Measurements from ENCODE around the gene ARMC8. TPM values are rescaled to one million over a fixed set of nuclear protein-coding genes. Genes with fewer than 3 reads are reported as not detected.

The ARMC8 gene
- total RNA-seq, 1 experiment from 2014 or later = 30.2 TPM

GRCh38 chr3:138308783-138309182 lies 121.7 kb downstream of the ARMC8 start:
- no peak for DNase-seq
- H3K36me3 ChIP-seq = no peaks in the 10 kb centered on the region
- H3K9me3 ChIP-seq = peaks cover 43% of the 10 kb centered on the region
- peaks cover 12% of the 10 kb centered on the region for H3K27me3 ChIP-seq
- no peak overlapping the region for H3K4me3 ChIP-seq

GRCh38 chr3:138310494-138310893 lies 123.4 kb downstream of the ARMC8 start:
- DNase-seq = no peak
- H3K36me3 ChIP-seq = no peaks in the 10 kb centered on the region
- no peak overlapping the region for H3K4me3 ChIP-seq
- H3K27me3 ChIP-seq = peaks cover 12% of the 10 kb centered on the region
- H3K9me3 ChIP-seq = peaks cover 43% of the 10 kb centered on the region

GRCh38 chr3:138314751-138315150 lies 127.7 kb downstream of the ARMC8 start:
- Histone ChIP-seq H3K36me3 (no peaks in the 10 kb centered on the region), H3K9me3 (peaks cover 23% of the 10 kb centered on the region), H3K4me3 (no peak overlapping the region), H3K27me3 (peaks cover 12% of the 10 kb centered on the region)
- no peak for DNase-seq

- Histone ChIP-seq H3K9me3 (no peaks in the 10 kb centered on the region), H3K27me3 (no peaks in the 10 kb centered on the region), H3K36me3 (no peaks in the 10 kb centered on the region), H3K4me3 (no peak overlapping the region)
- no peak for DNase-seq
These were observed 130.6 kb downstream of the ARMC8 start for GRCh38 chr3:138317687-138318086.

GRCh38 chr3:138323971-138324370 lies 136.9 kb downstream of the ARMC8 start:
- peak; percentile 71 for DNase-seq
- Histone ChIP-seq H3K36me3 (no peaks in the 10 kb centered on the region), H3K27me3 (no peaks in the 10 kb centered on the region; the same call in 1 of the 2 replicates), H3K4me3 (no peak overlapping the region), H3K9me3 (no peaks in the 10 kb centered on the region)

GRCh38 chr3:138325990-138326389 lies 138.9 kb downstream of the ARMC8 start:
- Histone ChIP-seq H3K4me3 (no peak overlapping the region), H3K9me3 (no peaks in the 10 kb centered on the region)
- DNase-seq = no peak

GRCh38 chr3:138326866-138327595 lies 139.9 kb downstream of the ARMC8 start:
- H3K4me3 ChIP-seq = no peak overlapping the region
- peaks cover 15% of the 10 kb centered on the region for H3K27me3 ChIP-seq
- no peaks in the 10 kb centered on the region for H3K36me3 ChIP-seq
- H3K9me3 ChIP-seq = no peaks in the 10 kb centered on the region
- no peak for DNase-seq

More at GRCh38 chr3:138325990-138326389, 138.9 kb downstream of the ARMC8 start:
- Histone ChIP-seq H3K27me3 (peaks cover 13% of the 10 kb centered on the region), H3K36me3 (no peaks in the 10 kb centered on the region)

- Histone ChIP-seq H3K4me3 (no peak overlapping the region), H3K9me3 (no peaks in the 10 kb centered on the region), H3K27me3 (peaks cover 17% of the 10 kb centered on the region), H3K36me3 (no peaks in the 10 kb centered on the region)
- DNase-seq = no peak
These were observed 140.7 kb downstream of the ARMC8 start for GRCh38 chr3:138327831-138328230.

GRCh38 chr3:138328341-138328740 lies 141.2 kb downstream of the ARMC8 start:
- no peak for DNase-seq
- Histone ChIP-seq H3K36me3 (no peaks in the 10 kb centered on the region), H3K27me3 (peaks cover 22% of the 10 kb centered on the region), H3K4me3 (no peak overlapping the region), H3K9me3 (no peaks in the 10 kb centered on the region)

- Histone ChIP-seq H3K9me3 (no peaks in the 10 kb centered on the region), H3K36me3 (no peaks in the 10 kb centered on the region), H3K4me3 (peak within 1 kb of the TSS; percentile 36), H3K27me3 (peaks cover 30% of the 10 kb centered on the region)
- peak; percentile 63 for DNase-seq
These were observed 142.3 kb downstream of the ARMC8 start, which contains the start of gene NME9 for GRCh38 chr3:138329127-138329983. Gene NME9, minus strand, starts transcription at chr3:138329851. Its CDS starts 516 bp downstream, at chr3:138329335.

- Histone ChIP-seq H3K9me3 (no peaks in the 10 kb centered on the region), H3K4me3 (peak overlapping the region; percentile 36), H3K27me3 (peaks cover 36% of the 10 kb centered on the region), H3K36me3 (no peaks in the 10 kb centered on the region)
- no peak for DNase-seq
These were observed 142.8 kb downstream of the ARMC8 start for GRCh38 chr3:138329984-138330293.

- H3K27me3 ChIP-seq = peaks cover 36% of the 10 kb centered on the region
- H3K9me3 ChIP-seq = no peaks in the 10 kb centered on the region
- no peaks in the 10 kb centered on the region for H3K36me3 ChIP-seq
- no peak overlapping the region for H3K4me3 ChIP-seq
- no peak for DNase-seq
These were observed 144.2 kb downstream of the ARMC8 start for GRCh38 chr3:138331143-138331894.

- Histone ChIP-seq H3K27me3 (peaks cover 36% of the 10 kb centered on the region), H3K36me3 (no peaks in the 10 kb centered on the region), H3K9me3 (no peaks in the 10 kb centered on the region), H3K4me3 (no peak overlapping the region)
- no peak for DNase-seq
These were observed 145.5 kb downstream of the ARMC8 start for GRCh38 chr3:138332472-138333073.

- Histone ChIP-seq H3K9me3 (no peaks in the 10 kb centered on the region), H3K27me3 (peaks cover 29% of the 10 kb centered on the region), H3K4me3 (no peak overlapping the region), H3K36me3 (no peaks in the 10 kb centered on the region)
- no peak for DNase-seq
These were observed 147.5 kb downstream of the ARMC8 start for GRCh38 chr3:138334608-138335007.

GRCh38 chr3:138336454-138336999 lies 149.4 kb downstream of the ARMC8 start:
- no peak for DNase-seq
- Histone ChIP-seq H3K27me3 (peaks cover 21% of the 10 kb centered on the region), H3K4me3 (no peak overlapping the region), H3K36me3 (no peaks in the 10 kb centered on the region), H3K9me3 (no peaks in the 10 kb centered on the region)

GRCh38 chr3:138338244-138338643 lies 151.1 kb downstream of the ARMC8 start:
- H3K27me3 ChIP-seq = peaks cover 14% of the 10 kb centered on the region
- no peaks in the 10 kb centered on the region for H3K36me3 ChIP-seq
- H3K4me3 ChIP-seq = no peak overlapping the region
- DNase-seq = no peak
- no peaks in the 10 kb centered on the region for H3K9me3 ChIP-seq
